Putamen (tissue), 1 donor: ENCODE data around the gene RAD51B.
"Not testable (repeated sequence)": the region's sequence is repeated elsewhere in the genome, so short reads cannot be mapped to it uniquely, and the experiment has no call there.

Source experiments
- DNase-seq: peaks from one replicate; pipeline ENCODE4 v3.0.0-alpha.2; 2016; ENCODE audit warnings: low spot score

Gene RAD51B

GRCh38 chr14:68274725-68275124 is 455.1 kb downstream of the RAD51B start:
- no peak for DNase-seq

GRCh38 chr14:68278576-68279436 is 459.2 kb downstream of the RAD51B start:
- DNase-seq, result no peak

- no peak for DNase-seq
Observed at GRCh38 chr14:68279437-68279720, 459.8 kb downstream of the RAD51B start.

- no peak for DNase-seq
Observed at GRCh38 chr14:68279777-68280233, 460.2 kb downstream of the RAD51B start.

GRCh38 chr14:68281497-68281896 is 461.9 kb downstream of the RAD51B start:
- no peak for DNase-seq

- DNase-seq, result no peak
Observed at GRCh38 chr14:68282479-68283377, 463.1 kb downstream of the RAD51B start.

GRCh38 chr14:68283378-68284123 is 464.0 kb downstream of the RAD51B start:
- no peak for DNase-seq

- DNase-seq, result no peak
Observed at GRCh38 chr14:68284333-68284732, 464.8 kb downstream of the RAD51B start.

GRCh38 chr14:68284834-68285233 is 465.3 kb downstream of the RAD51B start:
- DNase-seq, result no peak

GRCh38 chr14:68285421-68286179 is 466.0 kb downstream of the RAD51B start:
- DNase-seq, result no peak

GRCh38 chr14:68286667-68287066 is 467.1 kb downstream of the RAD51B start:
- DNase-seq, result no peak

GRCh38 chr14:68289452-68289851 is 469.9 kb downstream of the RAD51B start:
- not testable (repeated sequence) for DNase-seq

GRCh38 chr14:68291820-68292219 is 472.2 kb downstream of the RAD51B start:
- no peak for DNase-seq

- DNase-seq, result no peak
Observed at GRCh38 chr14:68292441-68293215, 473.0 kb downstream of the RAD51B start.

GRCh38 chr14:68293404-68293803 is 473.8 kb downstream of the RAD51B start:
- DNase-seq, result no peak

- DNase-seq, result no peak
Observed at GRCh38 chr14:68295316-68295816, 475.8 kb downstream of the RAD51B start.

- no peak for DNase-seq
Observed at GRCh38 chr14:68297039-68297438, 477.5 kb downstream of the RAD51B start.

GRCh38 chr14:68297876-68298468 is 478.4 kb downstream of the RAD51B start:
- DNase-seq, result no peak

- DNase-seq, result no peak
Observed at GRCh38 chr14:68300608-68301007, 481.0 kb downstream of the RAD51B start.

GRCh38 chr14:68301219-68301618 is 481.6 kb downstream of the RAD51B start:
- no peak for DNase-seq
